Erythroblast (primary cell): Measurements from ENCODE around the gene SLC48A1.

ENCODE experiments used
- GATA1 ChIP-seq: IDR thresholded peaks from 2 replicates; pipeline ENCODE4 v1.6.1; 2011; ENCODE audit warnings: low read depth, mild to moderate bottlenecking, control low read depth, low read length, moderate library complexity
- POLR2A ChIP-seq: IDR thresholded peaks from 2 replicates; pipeline ENCODE4 v1.6.1; 2011; ENCODE audit warnings: mild to moderate bottlenecking, low read length

GRCh38 chr12:47828976-47829482 is 56.0 kb downstream of the SLC48A1 start:
- TF ChIP-seq POLR2A, result no peak
- TF ChIP-seq GATA1, result no peak
